Measurements from ENCODE around the gene NPAS3.

Gene NPAS3

DNA sequence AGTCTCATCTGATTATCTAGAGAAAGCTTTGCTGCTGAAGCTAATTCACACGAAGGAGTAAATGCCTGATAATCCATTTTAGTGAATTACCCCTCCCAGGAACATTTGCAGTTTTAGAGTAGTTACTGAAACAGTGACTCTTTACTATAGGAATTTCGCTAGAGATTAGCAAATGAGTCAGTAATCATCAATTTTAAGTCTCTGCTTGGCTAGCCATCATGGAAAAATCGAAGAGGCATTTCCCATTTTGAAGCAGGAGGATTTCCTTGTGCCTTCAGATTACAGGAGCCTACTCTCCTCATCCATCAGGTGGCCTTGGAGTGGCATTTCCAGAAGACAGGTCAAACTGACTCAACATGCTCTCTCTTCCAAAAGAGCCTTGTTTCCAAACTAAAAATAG, 857.7 kb downstream of the NPAS3 start:
- Mint-ChIP-seq H3K4me1 (peaks cover 9% of the 10 kb centered on the region in 2 donors), H3K36me3 (peaks cover 0 to 3% of the 10 kb centered on the region in 2 donors), H3K27me3 (peaks cover 55 to 60% of the 10 kb centered on the region in 2 donors), H3K4me3 (no peak overlapping the region), H3K9me3 (peaks cover 0 to 3% of the 10 kb centered on the region in 2 donors), H3K27ac (no peak overlapping the region)
- DNase-seq: no peak
- no peak for ATAC-seq (replicated peaks)

DNA sequence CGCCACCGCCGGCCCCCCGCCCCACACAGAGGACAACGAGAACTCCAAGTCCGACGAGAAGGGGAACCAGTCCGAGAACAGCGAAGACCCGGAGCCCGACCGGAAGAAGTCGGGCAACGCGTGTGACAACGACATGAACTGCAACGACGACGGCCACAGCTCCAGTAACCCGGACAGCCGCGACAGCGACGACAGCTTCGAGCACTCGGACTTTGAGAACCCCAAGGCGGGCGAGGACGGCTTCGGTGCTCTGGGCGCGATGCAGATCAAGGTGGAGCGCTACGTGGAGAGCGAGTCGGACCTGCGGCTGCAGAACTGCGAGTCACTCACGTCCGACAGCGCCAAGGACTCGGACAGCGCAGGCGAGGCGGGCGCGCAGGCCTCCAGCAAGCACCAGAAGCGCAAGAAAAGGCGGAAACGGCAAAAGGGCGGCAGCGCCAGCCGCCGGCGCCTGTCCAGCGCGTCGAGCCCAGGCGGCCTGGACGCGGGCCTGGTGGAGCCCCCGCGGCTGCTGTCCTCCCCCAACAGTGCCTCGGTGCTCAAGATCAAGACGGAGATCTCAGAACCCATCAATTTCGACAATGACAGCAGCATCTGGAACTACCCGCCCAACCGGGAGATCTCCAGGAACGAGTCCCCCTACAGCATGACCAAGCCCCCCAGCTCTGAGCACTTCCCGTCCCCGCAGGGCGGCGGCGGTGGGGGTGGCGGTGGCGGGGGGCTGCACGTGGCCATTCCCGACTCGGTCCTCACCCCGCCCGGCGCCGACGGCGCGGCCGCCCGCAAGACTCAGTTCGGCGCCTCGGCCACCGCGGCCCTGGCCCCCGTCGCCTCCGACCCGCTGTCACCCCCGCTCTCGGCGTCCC, 861.3 kb downstream of the NPAS3 start:
- peaks cover 0 to 3% of the 10 kb centered on the region in 2 donors for H3K36me3 Mint-ChIP-seq
- H3K9me3 Mint-ChIP-seq: peaks cover 0 to 3% of the 10 kb centered on the region in 2 donors
- H3K27me3 Mint-ChIP-seq: peaks cover 39 to 56% of the 10 kb centered on the region in 2 donors
- H3K27ac Mint-ChIP-seq: no peak overlapping the region
- no peak for DNase-seq
- ATAC-seq (replicated peaks): no peak
- peaks cover 0 to 2% of the 10 kb centered on the region in 2 donors for H3K4me1 Mint-ChIP-seq
- H3K4me3 Mint-ChIP-seq: no peak overlapping the region

GRCh38 chr14:33800735-33801163, 862.1 kb downstream of the NPAS3 start:
- peaks cover 0 to 2% of the 10 kb centered on the region in 2 donors for H3K4me1 Mint-ChIP-seq
- DNase-seq: no peak
- no peak for ATAC-seq (replicated peaks)
- no peak overlapping the region for H3K4me3 Mint-ChIP-seq
- H3K9me3 Mint-ChIP-seq: peaks cover 0 to 3% of the 10 kb centered on the region in 2 donors
- H3K36me3 Mint-ChIP-seq: peaks cover 0 to 3% of the 10 kb centered on the region in 2 donors
- peaks cover 39 to 57% of the 10 kb centered on the region in 2 donors for H3K27me3 Mint-ChIP-seq
- H3K27ac Mint-ChIP-seq: no peak overlapping the region

- Mint-ChIP-seq H3K27ac (no peak overlapping the region), H3K36me3 (peaks cover 0 to 3% of the 10 kb centered on the region in 2 donors), H3K4me3 (no peak overlapping the region), H3K27me3 (peaks cover 39 to 46% of the 10 kb centered on the region in 2 donors), H3K9me3 (peaks cover 0 to 3% of the 10 kb centered on the region in 2 donors), H3K4me1 (peaks cover 0 to 2% of the 10 kb centered on the region in 2 donors)
- no peak for ATAC-seq (replicated peaks)
- DNase-seq: no peak
Observed at GRCh38 chr14:33802737-33803136, 864.1 kb downstream of the NPAS3 start.

DNA sequence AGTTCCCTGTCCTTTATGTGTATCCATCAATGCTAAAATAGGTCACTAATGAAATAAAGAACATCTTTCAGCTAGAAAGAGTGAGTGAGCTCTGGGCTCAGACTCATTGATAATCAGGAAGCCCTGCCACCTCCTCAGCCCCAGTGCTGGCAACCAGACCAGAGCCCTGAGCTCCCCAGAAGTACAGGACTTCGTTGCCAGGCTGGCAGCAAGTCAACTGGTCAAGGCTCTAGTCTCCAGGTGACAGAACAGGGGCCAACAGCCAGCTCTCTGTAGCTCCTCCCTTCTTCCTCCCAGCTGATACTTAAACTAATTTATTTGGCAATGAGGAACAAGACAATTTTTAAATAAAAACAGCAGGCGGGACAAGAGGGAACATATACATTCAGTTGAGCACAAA, 866.9 kb downstream of the NPAS3 start:
- no peak overlapping the region for H3K4me3 Mint-ChIP-seq
- H3K9me3 Mint-ChIP-seq: peaks cover 0 to 3% of the 10 kb centered on the region in 2 donors
- H3K27me3 Mint-ChIP-seq: peaks cover 29 to 41% of the 10 kb centered on the region in 2 donors
- peaks cover 0 to 2% of the 10 kb centered on the region in 2 donors for H3K4me1 Mint-ChIP-seq
- DNase-seq: no peak
- ATAC-seq (replicated peaks): no peak
- peaks cover 0 to 3% of the 10 kb centered on the region in 2 donors for H3K36me3 Mint-ChIP-seq
- H3K27ac Mint-ChIP-seq: no peak overlapping the region

- H3K27me3 Mint-ChIP-seq: peaks cover 23 to 29% of the 10 kb centered on the region in 2 donors
- H3K9me3 Mint-ChIP-seq: no peaks in the 10 kb centered on the region
- DNase-seq: no peak
- H3K4me3 Mint-ChIP-seq: no peak overlapping the region
- H3K4me1 Mint-ChIP-seq: no peaks in the 10 kb centered on the region
- no peaks in the 10 kb centered on the region for H3K36me3 Mint-ChIP-seq
- no peak for ATAC-seq (replicated peaks)
- no peak overlapping the region for H3K27ac Mint-ChIP-seq
Observed at GRCh38 chr14:33806905-33807304, 868.2 kb downstream of the NPAS3 start.

DNA sequence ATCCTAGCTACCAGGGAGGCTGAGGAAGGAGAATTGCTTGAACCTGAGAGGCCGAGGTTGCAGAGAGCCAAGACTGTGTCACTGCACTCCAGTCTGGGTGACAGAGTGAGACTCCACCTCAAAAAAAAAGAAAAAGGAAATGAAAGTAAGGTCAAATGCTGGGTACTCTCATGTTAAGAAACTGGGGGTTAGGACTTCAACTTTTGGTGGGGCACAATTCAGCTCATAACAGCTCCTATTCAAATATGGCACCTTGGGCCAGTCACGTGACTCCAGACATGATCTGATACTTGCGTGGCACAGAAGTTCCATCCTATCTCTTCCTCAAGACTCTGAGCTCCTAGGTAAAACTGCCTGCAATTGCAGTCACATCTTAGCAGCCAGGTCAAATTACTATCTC, 869.5 kb downstream of the NPAS3 start:
- Mint-ChIP-seq H3K4me3 (no peak overlapping the region), H3K9me3 (no peaks in the 10 kb centered on the region)
- ATAC-seq (replicated peaks): no peak

GRCh38 chr14:33809396-33809981, 870.8 kb downstream of the NPAS3 start:
- ATAC-seq (replicated peaks): no peak
- Mint-ChIP-seq H3K9me3 (no peaks in the 10 kb centered on the region), H3K4me1 (no peaks in the 10 kb centered on the region), H3K4me3 (no peak overlapping the region), H3K27ac (no peak overlapping the region), H3K36me3 (no peaks in the 10 kb centered on the region), H3K27me3 (peaks cover 21 to 22% of the 10 kb centered on the region in 2 donors)
- DNase-seq: no peak

More for the DNA sequence above, 869.5 kb downstream of the NPAS3 start:
- Mint-ChIP-seq H3K27ac (no peak overlapping the region), H3K4me1 (no peaks in the 10 kb centered on the region), H3K36me3 (no peaks in the 10 kb centered on the region), H3K27me3 (peaks cover 16% of the 10 kb centered on the region in 2 donors)
- DNase-seq: no peak

DNA sequence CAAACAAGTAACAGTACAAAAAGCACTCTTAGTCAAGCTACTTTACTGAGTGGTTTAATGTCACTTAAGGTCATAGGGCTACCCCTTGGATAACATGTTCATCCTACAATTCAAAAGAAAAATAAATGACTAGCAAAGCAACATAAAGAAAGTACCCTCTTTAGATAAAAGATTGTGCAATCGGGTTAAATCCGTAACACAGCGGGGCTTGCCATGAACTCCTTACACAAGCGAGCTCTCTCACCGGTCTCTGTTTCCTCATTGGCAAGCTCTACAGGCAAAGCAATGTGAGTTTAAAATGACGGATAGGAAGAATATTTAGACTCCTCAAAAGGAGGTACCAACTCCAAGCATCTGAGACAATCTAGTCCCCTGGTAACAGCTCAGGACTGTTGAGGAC, 871.6 kb downstream of the NPAS3 start:
- no peaks in the 10 kb centered on the region for H3K9me3 Mint-ChIP-seq
- no peak for ATAC-seq (replicated peaks)
- DNase-seq: no peak
- H3K27me3 Mint-ChIP-seq: peaks cover 16 to 22% of the 10 kb centered on the region in 2 donors
- no peak overlapping the region for H3K27ac Mint-ChIP-seq
- H3K36me3 Mint-ChIP-seq: no peaks in the 10 kb centered on the region
- no peaks in the 10 kb centered on the region for H3K4me1 Mint-ChIP-seq
- no peak overlapping the region for H3K4me3 Mint-ChIP-seq

GRCh38 chr14:33811721-33812120, 873.0 kb downstream of the NPAS3 start:
- Mint-ChIP-seq H3K27ac (no peak overlapping the region), H3K27me3 (peaks cover 17 to 19% of the 10 kb centered on the region in 2 donors), H3K36me3 (no peaks in the 10 kb centered on the region), H3K4me3 (no peak overlapping the region), H3K9me3 (no peaks in the 10 kb centered on the region), H3K4me1 (no peaks in the 10 kb centered on the region)
- ATAC-seq (replicated peaks): no peak
- DNase-seq: no peak

GRCh38 chr14:33812181-33812580, 873.5 kb downstream of the NPAS3 start:
- Mint-ChIP-seq H3K27ac (no peak overlapping the region), H3K4me3 (no peak overlapping the region), H3K9me3 (no peaks in the 10 kb centered on the region), H3K4me1 (no peaks in the 10 kb centered on the region), H3K36me3 (no peaks in the 10 kb centered on the region), H3K27me3 (peaks cover 17 to 21% of the 10 kb centered on the region in 2 donors)
- no peak for ATAC-seq (replicated peaks)
- DNase-seq: no peak

DNA sequence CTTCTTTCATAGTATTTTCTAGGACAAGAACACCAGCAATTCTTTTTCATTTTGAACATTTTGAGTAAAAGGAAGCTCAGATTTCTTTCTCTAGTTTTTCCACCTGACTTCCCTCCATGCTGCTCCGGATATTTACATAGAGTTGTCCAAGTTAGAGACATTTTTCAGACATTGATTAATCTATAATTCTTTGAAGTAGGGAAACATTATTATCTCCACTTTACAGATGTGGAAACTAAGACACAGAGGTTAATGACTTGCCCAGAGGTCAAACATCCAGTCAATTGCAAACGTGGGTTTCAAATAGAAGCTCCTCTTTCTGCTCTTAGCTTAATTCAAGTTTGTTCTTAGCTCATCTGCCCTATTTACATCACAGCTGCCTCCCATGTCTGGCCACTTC, 873.9 kb downstream of the NPAS3 start:
- Mint-ChIP-seq H3K4me3 (no peak overlapping the region), H3K9me3 (no peaks in the 10 kb centered on the region), H3K27me3 (peaks cover 17 to 21% of the 10 kb centered on the region in 2 donors), H3K36me3 (no peaks in the 10 kb centered on the region), H3K4me1 (no peaks in the 10 kb centered on the region), H3K27ac (no peak overlapping the region)
- DNase-seq: no peak
- ATAC-seq (replicated peaks): no peak

DNA sequence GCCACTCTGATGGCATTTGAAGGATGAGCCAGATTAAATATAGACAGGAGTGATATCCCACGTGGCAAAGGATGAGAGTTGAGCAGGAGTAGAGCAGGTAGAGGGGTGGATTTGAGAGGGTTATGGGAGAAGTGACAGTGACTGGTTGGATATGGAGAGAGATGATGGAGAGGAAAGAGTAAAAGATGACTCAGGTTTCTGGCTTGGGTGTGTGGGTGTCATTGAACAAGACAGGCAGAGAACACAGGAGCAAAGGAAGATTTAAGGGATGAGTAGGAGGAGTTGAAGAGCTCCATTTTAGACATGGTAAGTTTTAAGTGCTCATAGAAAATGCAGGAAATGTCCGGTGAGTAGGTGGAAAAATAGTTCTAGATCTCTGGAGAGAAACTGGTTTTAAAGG, 875.3 kb downstream of the NPAS3 start:
- H3K9me3 Mint-ChIP-seq: no peaks in the 10 kb centered on the region
- H3K27me3 Mint-ChIP-seq: peaks cover 11 to 14% of the 10 kb centered on the region in 2 donors
- H3K36me3 Mint-ChIP-seq: no peaks in the 10 kb centered on the region
- no peak for ATAC-seq (replicated peaks)
- no peak for DNase-seq
- H3K27ac Mint-ChIP-seq: no peak overlapping the region
- H3K4me1 Mint-ChIP-seq: no peaks in the 10 kb centered on the region
- H3K4me3 Mint-ChIP-seq: no peak overlapping the region

DNA sequence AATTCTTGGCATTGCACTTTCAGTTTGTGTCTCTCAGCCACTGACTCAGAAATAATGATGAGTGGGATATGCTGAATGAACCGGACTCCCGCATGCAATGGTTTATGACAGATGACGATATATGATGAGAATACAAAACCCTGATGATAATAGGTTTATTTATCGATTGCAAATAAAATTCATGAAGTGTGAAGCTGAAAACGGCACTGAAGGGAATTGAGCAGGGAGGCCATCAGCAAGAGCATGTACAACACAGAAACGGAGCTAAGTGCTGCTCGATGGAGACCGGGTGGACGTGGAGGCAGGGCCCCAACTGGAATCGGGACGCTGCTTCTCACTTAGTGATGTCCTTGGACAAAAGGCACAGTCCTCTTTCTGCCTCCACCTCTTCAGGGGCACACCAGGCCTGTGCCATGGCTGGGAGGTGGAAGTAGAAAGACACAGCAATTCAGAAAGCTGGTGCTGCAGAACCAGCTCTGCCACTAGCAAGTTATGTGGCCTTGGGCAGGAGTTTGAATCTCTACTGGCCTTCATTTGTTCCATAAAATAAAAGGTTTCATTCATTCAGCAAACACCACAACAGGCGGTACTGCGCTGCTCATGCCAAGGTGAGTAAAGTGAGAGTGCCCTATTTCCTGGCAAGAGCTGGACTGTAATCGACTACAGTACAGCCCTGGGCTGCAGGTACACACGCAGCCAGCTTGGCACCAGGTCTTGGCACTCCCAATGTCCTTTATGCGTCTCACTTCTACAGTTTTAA, 895.2 kb downstream of the NPAS3 start:
- no peaks in the 10 kb centered on the region for H3K36me3 Mint-ChIP-seq
- H3K4me3 Mint-ChIP-seq: no peak overlapping the region
- no peak overlapping the region for H3K27ac Mint-ChIP-seq
- ATAC-seq (replicated peaks) (no peak), DNase-seq (no peak)
- H3K4me1 Mint-ChIP-seq: no peaks in the 10 kb centered on the region
- no peaks in the 10 kb centered on the region for H3K27me3 Mint-ChIP-seq
- peaks cover 0 to 2% of the 10 kb centered on the region in 2 donors for H3K9me3 Mint-ChIP-seq
